ENCODE data around the gene PTPN1. TPM values are rescaled to one million over a fixed set of nuclear protein-coding genes. Genes with fewer than 3 reads are reported as not detected.

The PTPN1 gene
- total and polyA plus RNA-seq, 4 donors: 5.8 to 10.6 (median 9.7) TPM

DNA sequence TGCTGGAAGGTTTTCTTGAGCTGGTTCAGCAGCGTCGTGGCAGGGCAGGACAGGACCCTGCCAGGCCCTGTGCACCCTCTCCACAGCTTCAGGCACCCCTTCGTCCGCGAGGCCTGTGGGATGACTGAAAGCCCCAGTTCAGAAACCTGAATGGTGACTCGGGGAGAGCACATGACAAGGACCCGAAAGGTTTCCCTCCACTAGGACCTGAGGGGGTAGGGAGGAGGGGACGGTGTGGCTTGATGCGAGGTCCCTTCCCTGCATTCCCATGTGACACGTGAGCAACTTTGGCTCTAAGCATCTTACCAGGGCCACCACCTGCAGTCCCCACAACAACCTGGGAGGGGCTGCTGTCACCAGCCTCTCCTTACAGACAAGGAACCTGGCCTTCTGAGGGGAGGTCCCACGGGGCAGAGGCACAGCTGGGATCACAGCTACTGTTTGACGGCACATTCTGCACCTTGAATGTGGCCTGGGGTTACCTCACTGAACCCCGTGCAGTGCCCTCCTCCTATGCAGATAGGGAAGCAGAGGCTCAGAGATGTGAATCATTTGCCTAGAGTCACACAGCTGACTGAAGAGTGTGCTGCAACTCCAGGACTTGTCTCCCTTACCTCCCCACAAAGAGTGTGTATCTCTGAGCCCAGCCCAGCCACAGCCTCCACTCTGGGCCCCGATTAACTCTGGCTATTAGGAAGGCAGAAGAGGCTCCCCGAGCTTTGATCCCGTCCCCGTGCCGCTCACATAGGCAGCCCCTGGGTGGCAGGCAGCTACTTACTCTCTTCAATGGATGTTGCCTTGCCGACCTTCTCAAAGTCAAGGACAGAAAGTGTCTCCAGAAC is 84.6 kb downstream of the PTPN1 start:
- no peaks in the 10 kb centered on the region for H3K9me3 ChIP-seq (ENCODE audit: control insufficient read depth in 4 of 4, low read length in 3 of 4)
- H3K9ac ChIP-seq (ENCODE audit: low read depth in 1 of 2, low read length in 2 of 2): no peak overlapping the region
- H3K27ac ChIP-seq (ENCODE audit: low read depth in 1 of 2, low read length in 2 of 2): no peak overlapping the region
- WGBS: 56% methylated on average over 19 of the region's 19 CpGs
- no peak overlapping the region for H3K4me3 ChIP-seq (ENCODE audit: low read depth in 1 of 3, low read length in 3 of 3)
- H3K4me1 ChIP-seq (ENCODE audit: control insufficient read depth in 4 of 4, insufficient read depth in 4 of 4, low read length in 3 of 4): peaks cover 2 to 17% (median 9%) of the 10 kb centered on the region in 4 donors
- TF ChIP-seq TAF1 (conservative IDR thresholded peaks at IDR 0.05): no peak
- no peak for TF ChIP-seq NR2F2 (IDR thresholded peaks at IDR 0.05)
- TF ChIP-seq, protein P1, sequence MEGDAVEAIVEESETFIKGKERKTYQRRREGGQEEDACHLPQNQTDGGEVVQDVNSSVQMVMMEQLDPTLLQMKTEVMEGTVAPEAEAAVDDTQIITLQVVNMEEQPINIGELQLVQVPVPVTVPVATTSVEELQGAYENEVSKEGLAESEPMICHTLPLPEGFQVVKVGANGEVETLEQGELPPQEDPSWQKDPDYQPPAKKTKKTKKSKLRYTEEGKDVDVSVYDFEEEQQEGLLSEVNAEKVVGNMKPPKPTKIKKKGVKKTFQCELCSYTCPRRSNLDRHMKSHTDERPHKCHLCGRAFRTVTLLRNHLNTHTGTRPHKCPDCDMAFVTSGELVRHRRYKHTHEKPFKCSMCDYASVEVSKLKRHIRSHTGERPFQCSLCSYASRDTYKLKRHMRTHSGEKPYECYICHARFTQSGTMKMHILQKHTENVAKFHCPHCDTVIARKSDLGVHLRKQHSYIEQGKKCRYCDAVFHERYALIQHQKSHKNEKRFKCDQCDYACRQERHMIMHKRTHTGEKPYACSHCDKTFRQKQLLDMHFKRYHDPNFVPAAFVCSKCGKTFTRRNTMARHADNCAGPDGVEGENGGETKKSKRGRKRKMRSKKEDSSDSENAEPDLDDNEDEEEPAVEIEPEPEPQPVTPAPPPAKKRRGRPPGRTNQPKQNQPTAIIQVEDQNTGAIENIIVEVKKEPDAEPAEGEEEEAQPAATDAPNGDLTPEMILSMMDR (IDR thresholded peaks at IDR 0.05; ENCODE audit: low read depth, low read length, missing input control): no peak
- no peak for TF ChIP-seq FOXA2 (IDR thresholded peaks at IDR 0.05)
- TF ChIP-seq GABPA (IDR thresholded peaks at IDR 0.05 in 1 of 2, conservative IDR thresholded peaks at IDR 0.05 in 1 of 2): no peak
- TF ChIP-seq, protein P2, sequence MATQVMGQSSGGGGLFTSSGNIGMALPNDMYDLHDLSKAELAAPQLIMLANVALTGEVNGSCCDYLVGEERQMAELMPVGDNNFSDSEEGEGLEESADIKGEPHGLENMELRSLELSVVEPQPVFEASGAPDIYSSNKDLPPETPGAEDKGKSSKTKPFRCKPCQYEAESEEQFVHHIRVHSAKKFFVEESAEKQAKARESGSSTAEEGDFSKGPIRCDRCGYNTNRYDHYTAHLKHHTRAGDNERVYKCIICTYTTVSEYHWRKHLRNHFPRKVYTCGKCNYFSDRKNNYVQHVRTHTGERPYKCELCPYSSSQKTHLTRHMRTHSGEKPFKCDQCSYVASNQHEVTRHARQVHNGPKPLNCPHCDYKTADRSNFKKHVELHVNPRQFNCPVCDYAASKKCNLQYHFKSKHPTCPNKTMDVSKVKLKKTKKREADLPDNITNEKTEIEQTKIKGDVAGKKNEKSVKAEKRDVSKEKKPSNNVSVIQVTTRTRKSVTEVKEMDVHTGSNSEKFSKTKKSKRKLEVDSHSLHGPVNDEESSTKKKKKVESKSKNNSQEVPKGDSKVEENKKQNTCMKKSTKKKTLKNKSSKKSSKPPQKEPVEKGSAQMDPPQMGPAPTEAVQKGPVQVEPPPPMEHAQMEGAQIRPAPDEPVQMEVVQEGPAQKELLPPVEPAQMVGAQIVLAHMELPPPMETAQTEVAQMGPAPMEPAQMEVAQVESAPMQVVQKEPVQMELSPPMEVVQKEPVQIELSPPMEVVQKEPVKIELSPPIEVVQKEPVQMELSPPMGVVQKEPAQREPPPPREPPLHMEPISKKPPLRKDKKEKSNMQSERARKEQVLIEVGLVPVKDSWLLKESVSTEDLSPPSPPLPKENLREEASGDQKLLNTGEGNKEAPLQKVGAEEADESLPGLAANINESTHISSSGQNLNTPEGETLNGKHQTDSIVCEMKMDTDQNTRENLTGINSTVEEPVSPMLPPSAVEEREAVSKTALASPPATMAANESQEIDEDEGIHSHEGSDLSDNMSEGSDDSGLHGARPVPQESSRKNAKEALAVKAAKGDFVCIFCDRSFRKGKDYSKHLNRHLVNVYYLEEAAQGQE (IDR thresholded peaks at IDR 0.05): no peak
- TF ChIP-seq YY1 (IDR thresholded peaks at IDR 0.05): no peak
- TF ChIP-seq, protein P3, sequence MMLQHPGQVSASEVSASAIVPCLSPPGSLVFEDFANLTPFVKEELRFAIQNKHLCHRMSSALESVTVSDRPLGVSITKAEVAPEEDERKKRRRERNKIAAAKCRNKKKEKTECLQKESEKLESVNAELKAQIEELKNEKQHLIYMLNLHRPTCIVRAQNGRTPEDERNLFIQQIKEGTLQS (IDR thresholded peaks at IDR 0.05): no peak
- TF ChIP-seq HNF4G (IDR thresholded peaks at IDR 0.05): no peak
- TF ChIP-seq, protein P4, sequence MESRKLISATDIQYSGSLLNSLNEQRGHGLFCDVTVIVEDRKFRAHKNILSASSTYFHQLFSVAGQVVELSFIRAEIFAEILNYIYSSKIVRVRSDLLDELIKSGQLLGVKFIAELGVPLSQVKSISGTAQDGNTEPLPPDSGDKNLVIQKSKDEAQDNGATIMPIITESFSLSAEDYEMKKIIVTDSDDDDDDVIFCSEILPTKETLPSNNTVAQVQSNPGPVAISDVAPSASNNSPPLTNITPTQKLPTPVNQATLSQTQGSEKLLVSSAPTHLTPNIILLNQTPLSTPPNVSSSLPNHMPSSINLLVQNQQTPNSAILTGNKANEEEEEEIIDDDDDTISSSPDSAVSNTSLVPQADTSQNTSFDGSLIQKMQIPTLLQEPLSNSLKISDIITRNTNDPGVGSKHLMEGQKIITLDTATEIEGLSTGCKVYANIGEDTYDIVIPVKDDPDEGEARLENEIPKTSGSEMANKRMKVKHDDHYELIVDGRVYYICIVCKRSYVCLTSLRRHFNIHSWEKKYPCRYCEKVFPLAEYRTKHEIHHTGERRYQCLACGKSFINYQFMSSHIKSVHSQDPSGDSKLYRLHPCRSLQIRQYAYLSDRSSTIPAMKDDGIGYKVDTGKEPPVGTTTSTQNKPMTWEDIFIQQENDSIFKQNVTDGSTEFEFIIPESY (IDR thresholded peaks at IDR 0.05): no peak
- TF ChIP-seq RAD21 (IDR thresholded peaks at IDR 0.05): no peak
- no peak for TF ChIP-seq FOXA1 (IDR thresholded peaks at IDR 0.05)
- TF ChIP-seq SP1 (IDR thresholded peaks at IDR 0.05): no peak
- no peak for TF ChIP-seq EGR1 (IDR thresholded peaks at IDR 0.05; ENCODE audit: low read depth in 2 of 2)
- TF ChIP-seq HNF4A (conservative IDR thresholded peaks at IDR 0.05): no peak
- TF ChIP-seq JUND (IDR thresholded peaks at IDR 0.05): no peak
- no peak for DNase-seq (ENCODE audit: low spot score)
- no peaks in the 10 kb centered on the region for H3K27me3 ChIP-seq (ENCODE audit: control insufficient read depth in 4 of 4, insufficient read depth in 4 of 4, low read length in 3 of 4)
- peaks cover 0 to 2% (median 0%) of the 10 kb centered on the region in 4 donors for H3K36me3 ChIP-seq (ENCODE audit: control insufficient read depth in 4 of 4, insufficient read depth in 3 of 4, low read depth in 1 of 4, low read length in 3 of 4)
